GM18861 (cell line): ENCODE results near the gene KASH5.

ENCODE experiments used
- ATAC-seq: cut with Tn5 transposase; IDR thresholded peaks from one replicate; pipeline ENCODE4 v1.9.1; 2021; ENCODE audit not compliant: unreplicated experiment

Gene KASH5

GRCh38 chr19:49421039-49421877 is 33.2 kb downstream of the KASH5 start:
- ATAC-seq = no peak

GRCh38 chr19:49421878-49422202 is 33.8 kb downstream of the KASH5 start:
- ATAC-seq = no peak

GRCh38 chr19:49422407-49423070 is 34.5 kb downstream of the KASH5 start:
- ATAC-seq = no peak

GRCh38 chr19:49423071-49423984 is 35.3 kb downstream of the KASH5 start, which contains the start of gene PTH2:
PTH2 (minus strand) TSS chr19:49423441; CDS start chr19:49423339, 102 bp downstream.
- no peak for ATAC-seq

- no peak for ATAC-seq
Observed at GRCh38 chr19:49423985-49424303, 35.9 kb downstream of the KASH5 start.

GRCh38 chr19:49425178-49425577 is 37.1 kb downstream of the KASH5 start, which contains the start of gene GFY:
GFY (plus strand) TSS chr19:49425388; CDS start chr19:49426431, 1,043 bp downstream.
- ATAC-seq = no peak

GRCh38 chr19:49425922-49426592 is 38.0 kb downstream of the KASH5 start:
- no peak for ATAC-seq

- ATAC-seq = no peak
Observed at GRCh38 chr19:49427339-49427738, 39.3 kb downstream of the KASH5 start.

GRCh38 chr19:49427855-49428546 is 40.0 kb downstream of the KASH5 start:
- no peak for ATAC-seq

GRCh38 chr19:49428547-49429451 is 40.8 kb downstream of the KASH5 start:
- ATAC-seq = no peak

- no peak for ATAC-seq
Observed at GRCh38 chr19:49430172-49430677, 42.2 kb downstream of the KASH5 start.

- ATAC-seq = no peak
Observed at GRCh38 chr19:49430678-49431329, 42.8 kb downstream of the KASH5 start.

GRCh38 chr19:49431330-49431749 is 43.3 kb downstream of the KASH5 start:
- ATAC-seq = no peak

- no peak for ATAC-seq
Observed at GRCh38 chr19:49432141-49433073, 44.4 kb downstream of the KASH5 start.

GRCh38 chr19:49433240-49433901 is 45.3 kb downstream of the KASH5 start:
- ATAC-seq = no peak

- no peak for ATAC-seq
Observed at GRCh38 chr19:49434907-49435583, 47.0 kb downstream of the KASH5 start.
